SK-N-SH treated with all-trans-retinoic acid at 6 μM for 48 hours (cell line): ENCODE measurements around the gene LETMD1.

Source experiments
- ARNTL ChIP-seq: fragments of 450-650 bp; formaldehyde crosslinking; IDR thresholded peaks from 2 replicates; pipeline ENCODE4 v1.5.0; 2020; ENCODE audit warnings: low read depth, mild to moderate bottlenecking, moderate library complexity, borderline replicate concordance
- BACH2 ChIP-seq: fragments of 250-450 bp; sonication (Bioruptor Pico); IDR thresholded peaks from 2 replicates; pipeline ENCODE4 v1.9.0; 2021; ENCODE audit warnings: mild to moderate bottlenecking, borderline replicate concordance
- CREB5 ChIP-seq: fragments of 250-450 bp; sonication (Bioruptor Pico); IDR thresholded peaks from 2 replicates; pipeline ENCODE4 v1.5.1; 2020; ENCODE audit warnings: low read depth, mild to moderate bottlenecking, moderate library complexity
- CSRNP3 ChIP-seq: fragments of 250-450 bp; sonication (Bioruptor Pico); IDR thresholded peaks from 2 replicates; pipeline ENCODE4 v1.5.1; 2021; ENCODE audit warnings: mild to moderate bottlenecking, moderate library complexity
- OSR1 ChIP-seq: fragments of 250-450 bp; sonication (Bioruptor Pico); IDR thresholded peaks from 2 replicates; pipeline ENCODE4 v1.8.0; 2022; ENCODE audit warnings: moderate library complexity, mild to moderate bottlenecking, inconsistent platforms
- PATZ1 ChIP-seq: fragments of 250-450 bp; sonication (Bioruptor Pico); IDR thresholded peaks from 2 replicates; pipeline ENCODE4 v1.8.0; 2020; ENCODE audit warnings: mild to moderate bottlenecking, moderate library complexity, borderline replicate concordance
- POU6F1 ChIP-seq: fragments of 250-450 bp; sonication (Bioruptor Pico); IDR thresholded peaks from 2 replicates; pipeline ENCODE4 v1.8.0; 2021; ENCODE audit warnings: low read depth, mild to moderate bottlenecking, moderate library complexity, borderline replicate concordance
- RARB ChIP-seq: fragments of 250-450 bp; sonication (Bioruptor Pico); IDR thresholded peaks from 2 replicates; pipeline ENCODE4 v1.8.0; 2021; ENCODE audit warnings: mild to moderate bottlenecking, moderate library complexity
- ZC3H10 ChIP-seq: fragments of 250-450 bp; sonication (Bioruptor Pico); IDR thresholded peaks from 2 replicates; pipeline ENCODE4 v1.5.1; 2021; ENCODE audit warnings: mild to moderate bottlenecking, moderate library complexity
- ZFP3 ChIP-seq: fragments of 250-450 bp; sonication (Bioruptor Pico); IDR thresholded peaks from 2 replicates; pipeline ENCODE4 v1.5.0; 2020; ENCODE audit warnings: mild to moderate bottlenecking, moderate library complexity
- ZFP30 ChIP-seq: fragments of 450-650 bp; formaldehyde crosslinking; IDR thresholded peaks from 2 replicates; pipeline ENCODE4 v1.5.0; 2022; ENCODE audit warnings: mild to moderate bottlenecking, moderate library complexity

DNA sequence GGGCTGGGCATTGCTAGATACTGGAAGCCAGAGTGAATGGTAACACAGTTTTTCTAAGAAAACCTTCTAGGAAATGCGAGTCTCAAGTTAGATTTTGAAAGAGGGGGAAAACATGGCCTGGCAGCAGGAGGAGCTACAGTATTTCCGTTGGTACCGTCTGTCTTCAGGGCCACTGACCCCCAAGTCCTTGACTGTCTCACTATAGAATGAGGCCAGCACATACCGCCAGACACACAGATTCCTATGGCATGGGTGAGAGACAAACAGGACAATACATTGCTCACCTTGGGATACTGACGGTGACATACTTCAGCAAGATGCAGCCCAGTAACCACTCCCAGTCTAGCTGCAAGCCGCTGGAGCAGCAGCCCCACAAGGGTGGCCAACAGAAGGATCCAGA, 43.6 kb upstream of the LETMD1 start:
- no peak for TF ChIP-seq ZFP3
- TF ChIP-seq PATZ1 (CRISPR knock-in tag), result no peak
- TF ChIP-seq ZFP30 (CRISPR knock-in tag), result no peak
- TF ChIP-seq BACH2 (CRISPR knock-in tag), result no peak
- TF ChIP-seq ARNTL (CRISPR knock-in tag), result no peak
- no peak for TF ChIP-seq ZC3H10
- TF ChIP-seq RARB (CRISPR knock-in tag), result no peak
- TF ChIP-seq CSRNP3 (CRISPR knock-in tag), result no peak
- no peak for TF ChIP-seq OSR1 (CRISPR knock-in tag)
- no peak for TF ChIP-seq CREB5 (CRISPR knock-in tag)
- TF ChIP-seq POU6F1 (CRISPR knock-in tag), result no peak
